D721Med (cell line): ENCODE data around the gene SYT2.

ENCODE experiments used
- DNase-seq: peaks from one replicate; pipeline ENCODE4 v3.0.0; 2011; ENCODE audit warnings: low spot score; ENCODE audit not compliant: insufficient read length
- FAIRE-seq: peaks from 2 replicates; lab custom pipeline; 2011; peaks lifted over from hg19 to GRCh38; lab: Jason Lieb, UNC
- TF ChIP-seq, protein P1 (sequence below): IDR thresholded peaks from 2 replicates; pipeline ENCODE4 v1.5.1; 2012; ENCODE audit warnings: mild to moderate bottlenecking, control low read depth; ENCODE audit not compliant: insufficient read depth; ENCODE audit errors: missing control alignments

The SYT2 gene

DNA sequence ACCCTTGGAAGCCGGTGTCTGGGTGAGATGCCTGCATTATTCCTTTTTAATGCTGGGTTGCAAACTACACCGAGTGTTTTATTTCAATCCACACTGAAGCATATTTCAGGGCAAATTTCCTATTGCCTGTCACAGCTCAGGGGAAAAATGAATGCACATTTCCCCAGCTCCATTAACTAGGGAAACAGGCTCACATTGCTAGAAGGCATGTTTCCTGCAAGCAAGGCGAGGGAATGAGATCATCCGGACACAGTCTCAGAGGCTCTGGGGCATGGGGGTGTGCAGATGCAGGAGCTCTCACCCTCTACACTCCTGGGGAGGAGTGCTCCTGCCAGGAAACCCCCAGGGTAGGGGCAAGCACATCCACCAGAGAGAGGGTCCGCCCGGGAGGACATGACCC, 24.6 kb downstream of the SYT2 start:
- DNase-seq = no peak
- TF ChIP-seq, protein P1, sequence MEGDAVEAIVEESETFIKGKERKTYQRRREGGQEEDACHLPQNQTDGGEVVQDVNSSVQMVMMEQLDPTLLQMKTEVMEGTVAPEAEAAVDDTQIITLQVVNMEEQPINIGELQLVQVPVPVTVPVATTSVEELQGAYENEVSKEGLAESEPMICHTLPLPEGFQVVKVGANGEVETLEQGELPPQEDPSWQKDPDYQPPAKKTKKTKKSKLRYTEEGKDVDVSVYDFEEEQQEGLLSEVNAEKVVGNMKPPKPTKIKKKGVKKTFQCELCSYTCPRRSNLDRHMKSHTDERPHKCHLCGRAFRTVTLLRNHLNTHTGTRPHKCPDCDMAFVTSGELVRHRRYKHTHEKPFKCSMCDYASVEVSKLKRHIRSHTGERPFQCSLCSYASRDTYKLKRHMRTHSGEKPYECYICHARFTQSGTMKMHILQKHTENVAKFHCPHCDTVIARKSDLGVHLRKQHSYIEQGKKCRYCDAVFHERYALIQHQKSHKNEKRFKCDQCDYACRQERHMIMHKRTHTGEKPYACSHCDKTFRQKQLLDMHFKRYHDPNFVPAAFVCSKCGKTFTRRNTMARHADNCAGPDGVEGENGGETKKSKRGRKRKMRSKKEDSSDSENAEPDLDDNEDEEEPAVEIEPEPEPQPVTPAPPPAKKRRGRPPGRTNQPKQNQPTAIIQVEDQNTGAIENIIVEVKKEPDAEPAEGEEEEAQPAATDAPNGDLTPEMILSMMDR = no peak
- no peak for FAIRE-seq

DNA sequence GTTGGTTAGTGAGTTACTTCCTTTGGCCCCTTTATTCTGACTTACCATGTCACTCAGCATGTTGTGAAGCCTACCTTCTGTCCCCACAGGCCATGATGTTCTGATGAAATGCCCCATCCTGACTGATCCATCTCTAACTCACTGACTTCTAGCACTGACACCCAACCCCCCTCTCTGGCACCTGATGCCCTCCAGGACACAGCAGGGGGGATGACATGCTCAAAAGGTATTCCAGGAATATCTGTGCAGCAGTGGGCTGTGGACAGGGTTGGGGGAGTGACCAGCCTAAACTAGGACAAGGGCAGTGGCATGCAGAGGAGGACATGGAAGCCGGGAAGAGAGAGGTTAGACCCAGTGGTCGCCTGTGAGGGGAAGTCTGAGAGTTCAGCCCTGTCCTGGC, 25.5 kb downstream of the SYT2 start:
- TF ChIP-seq, protein P1 = no peak
- FAIRE-seq = no peak
- DNase-seq = no peak

GRCh38 chr1:202683029-202683428, 27.2 kb downstream of the SYT2 start:
- TF ChIP-seq, protein P1 = no peak
- FAIRE-seq = no peak
- no peak for DNase-seq

- TF ChIP-seq, protein P1 = no peak
- DNase-seq = no peak
- no peak for FAIRE-seq
These were observed 27.8 kb downstream of the SYT2 start for GRCh38 chr1:202682477-202682876.

- no peak for DNase-seq
- TF ChIP-seq, protein P1 = no peak
- no peak for FAIRE-seq
These were observed 28.4 kb downstream of the SYT2 start for GRCh38 chr1:202681736-202682420.

- FAIRE-seq = no peak
- no peak for DNase-seq
- TF ChIP-seq, protein P1 = no peak
These were observed 29.5 kb downstream of the SYT2 start for GRCh38 chr1:202680586-202681352.

DNA sequence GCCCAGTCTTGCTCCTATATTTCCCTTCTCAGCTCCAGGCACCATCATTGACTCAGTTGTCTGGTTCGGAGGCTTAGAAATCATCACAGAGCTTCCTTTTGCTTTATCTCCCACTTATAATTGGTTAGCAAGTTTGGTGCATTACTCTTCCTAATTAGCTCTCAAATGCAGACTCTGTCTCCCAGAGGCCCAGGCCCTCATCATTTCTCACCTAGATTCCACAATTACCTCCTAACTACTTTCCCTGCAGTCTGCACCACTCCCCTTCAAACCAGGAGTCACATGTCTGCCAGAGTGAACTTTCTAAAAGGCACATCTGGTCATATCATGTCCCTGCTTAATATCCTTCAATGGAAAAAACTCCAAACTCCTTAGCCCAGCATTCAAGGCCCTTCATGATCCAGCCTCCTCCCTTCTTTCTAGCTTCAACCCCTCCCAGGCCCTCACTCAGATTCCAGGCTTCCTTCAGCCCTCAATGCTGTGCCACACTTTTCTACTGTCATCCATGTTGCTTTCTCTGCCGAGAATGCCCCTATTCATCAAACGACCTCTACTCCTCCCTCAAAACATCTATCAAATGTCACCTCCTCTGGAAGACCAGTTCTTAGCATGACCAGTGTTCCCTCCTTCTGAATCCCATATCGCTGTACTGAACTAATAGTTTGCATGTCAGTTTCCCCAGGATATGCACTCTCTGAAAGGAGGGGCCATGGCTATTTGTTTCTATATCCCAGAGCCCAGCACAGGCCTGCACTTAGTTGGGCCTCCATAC, 30.7 kb downstream of the SYT2 start:
- DNase-seq (no peak), FAIRE-seq (no peak)
- TF ChIP-seq, protein P1 = no peak
